Activated naive CD8-positive, alpha-beta T cell treated with anti-CD3 and anti-CD28 coated beads, Interleukin-2, amount 10 ng/mL, durations not matched to agents 7 days and 5 days (primary cell): ENCODE data around the gene MRTFB. TPM values are rescaled to one million over a fixed set of nuclear protein-coding genes. Genes with fewer than 3 reads are reported as not detected.
A peak's percentile ranks its signal among the peaks of the same experiment; 100 is the strongest.
"Not testable (repeated sequence)": the region's sequence is repeated elsewhere in the genome, so short reads cannot be mapped to it uniquely, and the experiment has no call there.

Experiments used
- ATAC-seq: fragments of 150-1000 bp; cut with Tn5 transposase; one replicate; pipeline ENCODE4 v1.10.0; 2021; ENCODE audit warnings: low read depth, moderate library complexity
- POLR2A ChIA-PET: fragments of 350-600 bp; sonication (Branson Sonifier 250); formaldehyde crosslinking; loops from one replicate; lab custom pipeline; 2021; ENCODE audit warnings: antibody characterized with exemption; lab: Charles Lee
- DNase-seq: peaks from one replicate; pipeline ENCODE4 v3.0.0; 2021
- H3K27ac Mint-ChIP-seq: one replicate; pipeline ENCODE4 v1.8.0; 2022; ENCODE audit warnings: mild to moderate bottlenecking, mixed read lengths
- H3K27me3 Mint-ChIP-seq: one replicate; pipeline ENCODE4 v1.8.0; 2022; ENCODE audit warnings: mild to moderate bottlenecking, moderate library complexity, mixed read lengths
- H3K36me3 Mint-ChIP-seq: one replicate; pipeline ENCODE4 v1.8.0; 2021; ENCODE audit warnings: mild to moderate bottlenecking, mixed read lengths
- H3K4me1 Mint-ChIP-seq: one replicate; pipeline ENCODE4 v1.8.0; 2021; ENCODE audit warnings: mixed read lengths
- H3K4me3 Mint-ChIP-seq: one replicate; pipeline ENCODE4 v1.8.0; 2022; ENCODE audit warnings: mild to moderate bottlenecking, moderate library complexity, mixed read lengths
- H3K9me3 Mint-ChIP-seq: one replicate; pipeline ENCODE4 v1.8.0; 2021; ENCODE audit warnings: mixed read lengths
- total RNA-seq, 2 experiments: library from RNA; stranded (reverse); gene quantifications; one replicate each; pipeline ENCODE4 v1.2.3, GENCODE V29; 2021

MRTFB gene
- total RNA-seq, 2 experiments from 2014 or later = 14.1 to 16.2 TPM

- Mint-ChIP-seq H3K4me1 (no peaks in the 10 kb centered on the region), H3K4me3 (no peak overlapping the region)
- POLR2A ChIA-PET = no interaction called here
Measured at GRCh38 chr16:14043793-14044192, 27.3 kb upstream of the MRTFB start.

GRCh38 chr16:14047121-14047859 lies 23.8 kb upstream of the MRTFB start:
- POLR2A ChIA-PET, H3K4me1 Mint-ChIP-seq, H3K27me3 Mint-ChIP-seq, DNase-seq, H3K27ac Mint-ChIP-seq, H3K4me3 Mint-ChIP-seq, H3K36me3 Mint-ChIP-seq, H3K9me3 Mint-ChIP-seq, ATAC-seq: not testable (repeated sequence)

More at GRCh38 chr16:14043793-14044192, 27.3 kb upstream of the MRTFB start:
- no peak for ATAC-seq
- H3K9me3 Mint-ChIP-seq = no peaks in the 10 kb centered on the region
- no peaks in the 10 kb centered on the region for H3K36me3 Mint-ChIP-seq
- H3K27me3 Mint-ChIP-seq = no peaks in the 10 kb centered on the region
- H3K27ac Mint-ChIP-seq = no peak overlapping the region
- DNase-seq = no peak

GRCh38 chr16:14050291-14051027 lies 20.7 kb upstream of the MRTFB start:
- H3K27me3 Mint-ChIP-seq = no peaks in the 10 kb centered on the region
- POLR2A ChIA-PET = no interaction called here
- H3K4me3 Mint-ChIP-seq = no peak overlapping the region
- no peaks in the 10 kb centered on the region for H3K9me3 Mint-ChIP-seq
- no peaks in the 10 kb centered on the region for H3K36me3 Mint-ChIP-seq
- no peak overlapping the region for H3K27ac Mint-ChIP-seq
- no peaks in the 10 kb centered on the region for H3K4me1 Mint-ChIP-seq
- DNase-seq (no peak), ATAC-seq (no peak)

GRCh38 chr16:14051103-14051729 lies 19.9 kb upstream of the MRTFB start:
- no peaks in the 10 kb centered on the region for H3K27me3 Mint-ChIP-seq
- DNase-seq (no peak), ATAC-seq (no peak)
- no peaks in the 10 kb centered on the region for H3K4me1 Mint-ChIP-seq
- H3K4me3 Mint-ChIP-seq = no peak overlapping the region
- no peaks in the 10 kb centered on the region for H3K9me3 Mint-ChIP-seq
- H3K36me3 Mint-ChIP-seq = no peaks in the 10 kb centered on the region
- POLR2A ChIA-PET = no interaction called here
- no peak overlapping the region for H3K27ac Mint-ChIP-seq

- Mint-ChIP-seq H3K9me3 (no peaks in the 10 kb centered on the region), H3K4me1 (no peaks in the 10 kb centered on the region), H3K4me3 (no peak overlapping the region), H3K27me3 (peaks cover 9% of the 10 kb centered on the region), H3K27ac (no peak overlapping the region), H3K36me3 (no peaks in the 10 kb centered on the region)
- ATAC-seq = no peak
- no peak for DNase-seq
- POLR2A ChIA-PET = no interaction called here
Measured at GRCh38 chr16:14056970-14057369, 14.1 kb upstream of the MRTFB start.

- Mint-ChIP-seq H3K4me1 (no peaks in the 10 kb centered on the region), H3K4me3 (no peak overlapping the region), H3K27ac (no peak overlapping the region), H3K9me3 (no peaks in the 10 kb centered on the region), H3K27me3 (peaks cover 9% of the 10 kb centered on the region), H3K36me3 (no peaks in the 10 kb centered on the region)
- ATAC-seq (no peak), DNase-seq (no peak)
- POLR2A ChIA-PET = no interaction called here
Measured at GRCh38 chr16:14057878-14058382, 13.2 kb upstream of the MRTFB start.

- DNase-seq (no peak), ATAC-seq (no peak)
- no peak overlapping the region for H3K27ac Mint-ChIP-seq
- POLR2A ChIA-PET = interaction anchor here (0.7 kb wide), 1 partner anchor 155 kb away, joined by 3 read pairs; no protein-coding TSS in a partner anchor
- H3K4me1 Mint-ChIP-seq = no peaks in the 10 kb centered on the region
- H3K27me3 Mint-ChIP-seq = peaks cover 6% of the 10 kb centered on the region
- no peaks in the 10 kb centered on the region for H3K9me3 Mint-ChIP-seq
- H3K36me3 Mint-ChIP-seq = no peaks in the 10 kb centered on the region
- H3K4me3 Mint-ChIP-seq = no peak overlapping the region
Measured at GRCh38 chr16:14061732-14062259, 9.3 kb upstream of the MRTFB start.

GRCh38 chr16:14062261-14062660 lies 8.9 kb upstream of the MRTFB start:
- ATAC-seq (no peak), DNase-seq (no peak)
- Mint-ChIP-seq H3K27me3 (peaks cover 4% of the 10 kb centered on the region), H3K4me3 (no peak overlapping the region), H3K4me1 (no peaks in the 10 kb centered on the region), H3K36me3 (no peaks in the 10 kb centered on the region), H3K9me3 (no peaks in the 10 kb centered on the region), H3K27ac (no peak overlapping the region)
- POLR2A ChIA-PET = no interaction called here

- Mint-ChIP-seq H3K27me3 (peaks cover 3% of the 10 kb centered on the region), H3K4me1 (no peaks in the 10 kb centered on the region), H3K9me3 (no peaks in the 10 kb centered on the region), H3K36me3 (no peaks in the 10 kb centered on the region), H3K27ac (no peak overlapping the region), H3K4me3 (no peak overlapping the region)
- POLR2A ChIA-PET = no interaction called here
- ATAC-seq = no peak
- DNase-seq = no peak
Measured at GRCh38 chr16:14063618-14064581, 7.2 kb upstream of the MRTFB start.

GRCh38 chr16:14069818-14070217 lies 1.3 kb upstream of the MRTFB start:
- peak overlapping the region; percentile 53 for H3K27ac Mint-ChIP-seq
- POLR2A ChIA-PET = interaction anchor here (1.2 kb wide), 1 partner anchor 216 kb away, joined by 4 read pairs; no protein-coding TSS in a partner anchor
- H3K4me3 Mint-ChIP-seq = no peak overlapping the region

GRCh38 chr16:14070555-14070876 lies 603 bp upstream of the MRTFB start:
- Mint-ChIP-seq H3K4me3 (peak overlapping the region; percentile 87), H3K9me3 (no peaks in the 10 kb centered on the region), H3K27me3 (peaks cover 3% of the 10 kb centered on the region), H3K27ac (peak overlapping the region; percentile 78), H3K36me3 (no peaks in the 10 kb centered on the region), H3K4me1 (peaks cover 7% of the 10 kb centered on the region)
- POLR2A ChIA-PET = interaction anchor here (1.2 kb wide), 1 partner anchor 215 kb away, joined by 4 read pairs; no protein-coding TSS in a partner anchor
- DNase-seq (no peak), ATAC-seq (no peak)

More at GRCh38 chr16:14069818-14070217, 1.3 kb upstream of the MRTFB start:
- DNase-seq (no peak), ATAC-seq (no peak)
- H3K4me1 Mint-ChIP-seq = peaks cover 7% of the 10 kb centered on the region
- H3K27me3 Mint-ChIP-seq = peaks cover 3% of the 10 kb centered on the region
- H3K9me3 Mint-ChIP-seq = no peaks in the 10 kb centered on the region
- no peaks in the 10 kb centered on the region for H3K36me3 Mint-ChIP-seq

- peaks cover 7% of the 10 kb centered on the region for H3K4me1 Mint-ChIP-seq
- no peaks in the 10 kb centered on the region for H3K9me3 Mint-ChIP-seq
- H3K36me3 Mint-ChIP-seq = no peaks in the 10 kb centered on the region
- POLR2A ChIA-PET = no interaction called here
- DNase-seq (no peak), ATAC-seq (peak; percentile 50)
- H3K27ac Mint-ChIP-seq = peak overlapping the region; percentile 26
- peak overlapping the region; percentile 84 for H3K4me3 Mint-ChIP-seq
- H3K27me3 Mint-ChIP-seq = peaks cover 3% of the 10 kb centered on the region
Measured at GRCh38 chr16:14071576-14072271, 605 bp downstream of the MRTFB start.
